Mucosa of rectum (tissue), 2 donors: ENCODE results near the gene GAL3ST2.
A peak's percentile ranks its signal among the peaks of the same experiment; 100 is the strongest.

Experiments
- H3K27ac ChIP-seq, 2 donors: one replicate each; pipeline ENCODE4 v1.7.0; 2013; ENCODE audit warnings: inconsistent platforms in 2 of 2, low read depth in 2 of 2, low read length in 2 of 2
- H3K27me3 ChIP-seq, 2 donors: one replicate each; pipeline ENCODE4 v1.7.0; 2013; ENCODE audit warnings: low read length in 2 of 2; ENCODE audit not compliant: control insufficient read depth in 2 of 2, insufficient read depth in 2 of 2
- H3K36me3 ChIP-seq, 2 donors: one replicate each; pipeline ENCODE4 v1.7.0; 2013; ENCODE audit warnings: low read length in 2 of 2; ENCODE audit not compliant: control insufficient read depth in 2 of 2, insufficient read depth in 2 of 2
- H3K4me1 ChIP-seq, 2 donors: one replicate each; pipeline ENCODE4 v1.7.0; 2013; ENCODE audit warnings: low read length in 2 of 2, mild to moderate bottlenecking in 1 of 2; ENCODE audit not compliant: control insufficient read depth in 2 of 2, insufficient read depth in 2 of 2
- H3K4me3 ChIP-seq, 2 donors: one replicate each; pipeline ENCODE4 v1.7.0; 2013; ENCODE audit warnings: low read length in 2 of 2
- H3K9ac ChIP-seq, 2 donors: one replicate each; pipeline ENCODE4 v1.7.0; 2013; ENCODE audit warnings: low read length in 2 of 2, low read depth in 1 of 2, mild to moderate bottlenecking in 1 of 2
- H3K9me3 ChIP-seq, 2 donors: one replicate each; pipeline ENCODE4 v1.7.0; 2013; ENCODE audit warnings: low read length in 2 of 2; ENCODE audit not compliant: control insufficient read depth in 2 of 2
- donor health status: healthy.
- donor health status: Normal muscosa, but diverticular disease.

GAL3ST2 gene

GRCh38 chr2:241837197-241837965 is 60.8 kb downstream of the GAL3ST2 start:
- Histone ChIP-seq H3K36me3 (no peaks in the 10 kb centered on the region), H3K9me3 (no peaks in the 10 kb centered on the region), H3K27ac (no peak overlapping the region), H3K4me3 (no peak overlapping the region), H3K9ac (no peak overlapping the region), H3K27me3 (peaks cover 4% of the 10 kb centered on the region in 2 donors), H3K4me1 (no peaks in the 10 kb centered on the region)

- Histone ChIP-seq H3K27me3 (peaks cover 4% of the 10 kb centered on the region in 2 donors), H3K36me3 (no peaks in the 10 kb centered on the region), H3K27ac (no peak overlapping the region), H3K9ac (no peak overlapping the region), H3K9me3 (no peaks in the 10 kb centered on the region), H3K4me1 (peaks cover 7 to 9% of the 10 kb centered on the region in 2 donors), H3K4me3 (no peak overlapping the region)
These were observed 64.8 kb downstream of the GAL3ST2 start for GRCh38 chr2:241841181-241842066.

GRCh38 chr2:241842067-241842415 is 65.4 kb downstream of the GAL3ST2 start:
- Histone ChIP-seq H3K36me3 (no peaks in the 10 kb centered on the region), H3K9ac (no peak overlapping the region), H3K4me3 (no peak overlapping the region), H3K4me1 (peaks cover 7 to 9% of the 10 kb centered on the region in 2 donors), H3K27ac (no peak overlapping the region), H3K9me3 (no peaks in the 10 kb centered on the region), H3K27me3 (peaks cover 4% of the 10 kb centered on the region in 2 donors)

- peak overlapping the region in 1 of 2 donors; percentile 27 for H3K4me3 ChIP-seq
These were observed 66.1 kb downstream of the GAL3ST2 start for GRCh38 chr2:241842620-241843211.

GRCh38 chr2:241843321-241844065 is 66.9 kb downstream of the GAL3ST2 start:
- H3K36me3 ChIP-seq, result no peaks in the 10 kb centered on the region
- H3K4me3 ChIP-seq, result peak overlapping the region in 1 of 2 donors; percentile 27
- no peaks in the 10 kb centered on the region for H3K9me3 ChIP-seq
- peaks cover 7 to 9% of the 10 kb centered on the region in 2 donors for H3K4me1 ChIP-seq
- H3K27me3 ChIP-seq, result peaks cover 2% of the 10 kb centered on the region in 2 donors
- H3K9ac ChIP-seq, result peak overlapping the region in 1 of 2 donors; percentile 14
- peak overlapping the region in 1 of 2 donors; percentile 65 for H3K27ac ChIP-seq

More at GRCh38 chr2:241842620-241843211, 66.1 kb downstream of the GAL3ST2 start:
- peak overlapping the region in 1 of 2 donors; percentile 65 for H3K27ac ChIP-seq
- no peaks in the 10 kb centered on the region for H3K36me3 ChIP-seq
- H3K9me3 ChIP-seq, result no peaks in the 10 kb centered on the region
- peak overlapping the region in 1 of 2 donors; percentile 14 for H3K9ac ChIP-seq
- peaks cover 2 to 4% of the 10 kb centered on the region in 2 donors for H3K27me3 ChIP-seq
- H3K4me1 ChIP-seq, result peaks cover 7 to 9% of the 10 kb centered on the region in 2 donors

GRCh38 chr2:241844066-241844728 is 67.6 kb downstream of the GAL3ST2 start:
- Histone ChIP-seq H3K27ac (no peak overlapping the region), H3K9ac (peak overlapping the region; percentile 52 to 68), H3K4me3 (peak overlapping the region; percentile 48 to 67), H3K9me3 (no peaks in the 10 kb centered on the region), H3K27me3 (no peaks in the 10 kb centered on the region), H3K36me3 (no peaks in the 10 kb centered on the region), H3K4me1 (peaks cover 7 to 9% of the 10 kb centered on the region in 2 donors)

GRCh38 chr2:241844831-241845578 is 68.4 kb downstream of the GAL3ST2 start:
- Histone ChIP-seq H3K9ac (peak overlapping the region in 1 of 2 donors; percentile 68), H3K27ac (no peak overlapping the region)

GRCh38 chr2:241846406-241846805 is 69.8 kb downstream of the GAL3ST2 start:
- Histone ChIP-seq H3K27ac (no peak overlapping the region), H3K27me3 (no peaks in the 10 kb centered on the region), H3K4me3 (no peak overlapping the region), H3K9ac (no peak overlapping the region), H3K36me3 (no peaks in the 10 kb centered on the region), H3K9me3 (no peaks in the 10 kb centered on the region), H3K4me1 (peaks cover 7 to 9% of the 10 kb centered on the region in 2 donors)

More at GRCh38 chr2:241844831-241845578, 68.4 kb downstream of the GAL3ST2 start:
- H3K4me1 ChIP-seq, result peaks cover 7 to 9% of the 10 kb centered on the region in 2 donors
- no peaks in the 10 kb centered on the region for H3K9me3 ChIP-seq
- H3K4me3 ChIP-seq, result no peak overlapping the region
- H3K36me3 ChIP-seq, result no peaks in the 10 kb centered on the region
- no peaks in the 10 kb centered on the region for H3K27me3 ChIP-seq
